ENCODE data around the gene TFRC. TPM values are rescaled to one million over a fixed set of nuclear protein-coding genes. Genes with fewer than 3 reads are reported as not detected.

Gene TFRC
- total and polyA plus RNA-seq, 2 experiments from 2014 or later: 35.5 to 187 TPM

- Mint-ChIP-seq H3K27ac (no peak overlapping the region), H3K4me1 (peaks cover 7% of the 10 kb centered on the region), H3K4me3 (no peak overlapping the region), H3K27me3 (ENCODE audit: insufficient read depth, low read depth, poor library complexity) (peaks cover 12% of the 10 kb centered on the region), H3K9me3 (no peaks in the 10 kb centered on the region), H3K36me3 (ENCODE audit: low read depth) (peaks cover 43% of the 10 kb centered on the region)
- Histone ChIP-seq H3K79me2 (replicated peaks; ENCODE audit: insufficient read depth) (no peaks in the 10 kb centered on the region), H4K20me1 (replicated peaks; ENCODE audit: insufficient read depth) (peaks cover 11% of the 10 kb centered on the region), H3K36me3 (ENCODE audit: insufficient read depth) (peaks cover 34% of the 10 kb centered on the region), H3K27me3 (ENCODE audit: insufficient read depth) (no peaks in the 10 kb centered on the region), H3K4me3 (no peak overlapping the region), H3K4me1 (ENCODE audit: insufficient read depth) (0 out of 2 replicates have a peak, but pooled peaks cover 4% of the 10 kb centered on the region), H2AFZ (no peak overlapping the region), H3K4me2 (no peak overlapping the region), H3K9me2 (ENCODE audit: insufficient read depth) (no peaks in the 10 kb centered on the region), H3F3A (replicated peaks; ENCODE audit: low read depth) (peaks cover 16% of the 10 kb centered on the region), H3K27ac (ENCODE audit: low read depth) (no peak overlapping the region)
- no peak for DNase-seq (ENCODE audit: low spot score)
- ATAC-seq: no peak
- TF ChIP-seq EZH2phosphoT487 (IDR thresholded peaks at IDR 0.05; ENCODE audit: unreplicated experiment) (no peak), CTCF (conservative IDR thresholded peaks at IDR 0.05; ENCODE audit: low read depth in 2 of 2) (no peak), ETS1 (IDR thresholded peaks at IDR 0.05) (no peak), CREB1 (CRISPR knock-in tag; IDR thresholded peaks at IDR 0.05; ENCODE audit: low read depth) (no peak), ZNF331 (CRISPR knock-in tag; IDR thresholded peaks at IDR 0.05; ENCODE audit: low read depth) (no peak), JUNB (IDR thresholded peaks at IDR 0.05; ENCODE audit: unreplicated experiment) (no peak), NANOG (IDR thresholded peaks at IDR 0.05; ENCODE audit: borderline replicate concordance) (no peak), EZH2 (IDR thresholded peaks at IDR 0.05; ENCODE audit: low read depth, unreplicated experiment) (no peak), ZNF114 (CRISPR knock-in tag; IDR thresholded peaks at IDR 0.05) (no peak), POLR2AphosphoS5 (IDR thresholded peaks at IDR 0.05; ENCODE audit: low read depth) (no peak), STAT1 (IDR thresholded peaks at IDR 0.05; ENCODE audit: unreplicated experiment) (no peak)
- TF ChIP-seq, protein P1, sequence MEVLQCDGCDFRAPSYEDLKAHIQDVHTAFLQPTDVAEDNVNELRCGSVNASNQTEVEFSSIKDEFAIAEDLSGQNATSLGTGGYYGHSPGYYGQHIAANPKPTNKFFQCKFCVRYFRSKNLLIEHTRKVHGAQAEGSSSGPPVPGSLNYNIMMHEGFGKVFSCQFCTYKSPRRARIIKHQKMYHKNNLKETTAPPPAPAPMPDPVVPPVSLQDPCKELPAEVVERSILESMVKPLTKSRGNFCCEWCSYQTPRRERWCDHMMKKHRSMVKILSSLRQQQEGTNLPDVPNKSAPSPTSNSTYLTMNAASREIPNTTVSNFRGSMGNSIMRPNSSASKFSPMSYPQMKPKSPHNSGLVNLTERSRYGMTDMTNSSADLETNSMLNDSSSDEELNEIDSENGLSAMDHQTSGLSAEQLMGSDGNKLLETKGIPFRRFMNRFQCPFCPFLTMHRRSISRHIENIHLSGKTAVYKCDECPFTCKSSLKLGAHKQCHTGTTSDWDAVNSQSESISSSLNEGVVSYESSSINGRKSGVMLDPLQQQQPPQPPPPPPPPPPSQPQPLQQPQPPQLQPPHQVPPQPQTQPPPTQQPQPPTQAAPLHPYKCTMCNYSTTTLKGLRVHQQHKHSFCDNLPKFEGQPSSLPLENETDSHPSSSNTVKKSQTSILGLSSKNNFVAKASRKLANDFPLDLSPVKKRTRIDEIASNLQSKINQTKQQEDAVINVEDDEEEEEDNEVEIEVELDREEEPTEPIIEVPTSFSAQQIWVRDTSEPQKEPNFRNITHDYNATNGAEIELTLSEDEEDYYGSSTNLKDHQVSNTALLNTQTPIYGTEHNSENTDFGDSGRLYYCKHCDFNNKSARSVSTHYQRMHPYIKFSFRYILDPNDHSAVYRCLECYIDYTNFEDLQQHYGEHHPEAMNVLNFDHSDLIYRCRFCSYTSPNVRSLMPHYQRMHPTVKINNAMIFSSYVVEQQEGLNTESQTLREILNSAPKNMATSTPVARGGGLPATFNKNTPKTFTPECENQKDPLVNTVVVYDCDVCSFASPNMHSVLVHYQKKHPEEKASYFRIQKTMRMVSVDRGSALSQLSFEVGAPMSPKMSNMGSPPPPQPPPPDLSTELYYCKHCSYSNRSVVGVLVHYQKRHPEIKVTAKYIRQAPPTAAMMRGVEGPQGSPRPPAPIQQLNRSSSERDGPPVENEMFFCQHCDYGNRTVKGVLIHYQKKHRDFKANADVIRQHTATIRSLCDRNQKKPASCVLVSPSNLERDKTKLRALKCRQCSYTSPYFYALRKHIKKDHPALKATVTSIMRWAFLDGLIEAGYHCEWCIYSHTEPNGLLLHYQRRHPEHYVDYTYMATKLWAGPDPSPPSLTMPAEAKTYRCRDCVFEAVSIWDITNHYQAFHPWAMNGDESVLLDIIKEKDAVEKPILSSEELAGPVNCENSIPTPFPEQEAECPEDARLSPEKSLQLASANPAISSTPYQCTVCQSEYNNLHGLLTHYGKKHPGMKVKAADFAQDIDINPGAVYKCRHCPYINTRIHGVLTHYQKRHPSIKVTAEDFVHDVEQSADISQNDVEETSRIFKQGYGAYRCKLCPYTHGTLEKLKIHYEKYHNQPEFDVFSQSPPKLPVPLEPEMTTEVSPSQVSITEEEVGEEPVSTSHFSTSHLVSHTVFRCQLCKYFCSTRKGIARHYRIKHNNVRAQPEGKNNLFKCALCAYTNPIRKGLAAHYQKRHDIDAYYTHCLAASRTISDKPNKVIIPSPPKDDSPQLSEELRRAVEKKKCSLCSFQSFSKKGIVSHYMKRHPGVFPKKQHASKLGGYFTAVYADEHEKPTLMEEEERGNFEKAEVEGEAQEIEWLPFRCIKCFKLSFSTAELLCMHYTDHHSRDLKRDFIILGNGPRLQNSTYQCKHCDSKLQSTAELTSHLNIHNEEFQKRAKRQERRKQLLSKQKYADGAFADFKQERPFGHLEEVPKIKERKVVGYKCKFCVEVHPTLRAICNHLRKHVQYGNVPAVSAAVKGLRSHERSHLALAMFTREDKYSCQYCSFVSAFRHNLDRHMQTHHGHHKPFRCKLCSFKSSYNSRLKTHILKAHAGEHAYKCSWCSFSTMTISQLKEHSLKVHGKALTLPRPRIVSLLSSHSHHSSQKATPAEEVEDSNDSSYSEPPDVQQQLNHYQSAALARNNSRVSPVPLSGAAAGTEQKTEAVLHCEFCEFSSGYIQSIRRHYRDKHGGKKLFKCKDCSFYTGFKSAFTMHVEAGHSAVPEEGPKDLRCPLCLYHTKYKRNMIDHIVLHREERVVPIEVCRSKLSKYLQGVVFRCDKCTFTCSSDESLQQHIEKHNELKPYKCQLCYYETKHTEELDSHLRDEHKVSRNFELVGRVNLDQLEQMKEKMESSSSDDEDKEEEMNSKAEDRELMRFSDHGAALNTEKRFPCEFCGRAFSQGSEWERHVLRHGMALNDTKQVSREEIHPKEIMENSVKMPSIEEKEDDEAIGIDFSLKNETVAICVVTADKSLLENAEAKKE (CRISPR knock-in tag; IDR thresholded peaks at IDR 0.05): no peak
- TF ChIP-seq, protein P2, sequence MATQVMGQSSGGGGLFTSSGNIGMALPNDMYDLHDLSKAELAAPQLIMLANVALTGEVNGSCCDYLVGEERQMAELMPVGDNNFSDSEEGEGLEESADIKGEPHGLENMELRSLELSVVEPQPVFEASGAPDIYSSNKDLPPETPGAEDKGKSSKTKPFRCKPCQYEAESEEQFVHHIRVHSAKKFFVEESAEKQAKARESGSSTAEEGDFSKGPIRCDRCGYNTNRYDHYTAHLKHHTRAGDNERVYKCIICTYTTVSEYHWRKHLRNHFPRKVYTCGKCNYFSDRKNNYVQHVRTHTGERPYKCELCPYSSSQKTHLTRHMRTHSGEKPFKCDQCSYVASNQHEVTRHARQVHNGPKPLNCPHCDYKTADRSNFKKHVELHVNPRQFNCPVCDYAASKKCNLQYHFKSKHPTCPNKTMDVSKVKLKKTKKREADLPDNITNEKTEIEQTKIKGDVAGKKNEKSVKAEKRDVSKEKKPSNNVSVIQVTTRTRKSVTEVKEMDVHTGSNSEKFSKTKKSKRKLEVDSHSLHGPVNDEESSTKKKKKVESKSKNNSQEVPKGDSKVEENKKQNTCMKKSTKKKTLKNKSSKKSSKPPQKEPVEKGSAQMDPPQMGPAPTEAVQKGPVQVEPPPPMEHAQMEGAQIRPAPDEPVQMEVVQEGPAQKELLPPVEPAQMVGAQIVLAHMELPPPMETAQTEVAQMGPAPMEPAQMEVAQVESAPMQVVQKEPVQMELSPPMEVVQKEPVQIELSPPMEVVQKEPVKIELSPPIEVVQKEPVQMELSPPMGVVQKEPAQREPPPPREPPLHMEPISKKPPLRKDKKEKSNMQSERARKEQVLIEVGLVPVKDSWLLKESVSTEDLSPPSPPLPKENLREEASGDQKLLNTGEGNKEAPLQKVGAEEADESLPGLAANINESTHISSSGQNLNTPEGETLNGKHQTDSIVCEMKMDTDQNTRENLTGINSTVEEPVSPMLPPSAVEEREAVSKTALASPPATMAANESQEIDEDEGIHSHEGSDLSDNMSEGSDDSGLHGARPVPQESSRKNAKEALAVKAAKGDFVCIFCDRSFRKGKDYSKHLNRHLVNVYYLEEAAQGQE (IDR thresholded peaks at IDR 0.05; ENCODE audit: unreplicated experiment): no peak
Measured at GRCh38 chr3:196047391-196048030, 34.4 kb downstream of the TFRC start.
